Hepatocyte (in vitro differentiated cells): ENCODE data around the gene C20orf202. TPM values are rescaled to one million over a fixed set of nuclear protein-coding genes. Genes with fewer than 3 reads are reported as not detected.

Experiments
- DNase-seq: peaks from one replicate; pipeline ENCODE4 v3.0.0-alpha.2; 2016; ENCODE audit warnings: low spot score
- H2AFZ ChIP-seq: fragments of 200-600 bp; sonication (generic); 2 replicates; pipeline ENCODE4 v1.6.0; 2016; ENCODE audit warnings: antibody characterized with exemption, mild to moderate bottlenecking
- H3K27ac ChIP-seq: fragments of 200-600 bp; sonication (generic); 2 replicates; pipeline ENCODE4 v1.5.1; 2016; ENCODE audit warnings: mild to moderate bottlenecking
- H3K27me3 ChIP-seq: fragments of 200-600 bp; sonication (generic); 2 replicates; pipeline ENCODE4 v1.6.1; 2016
- H3K36me3 ChIP-seq: fragments of 200-600 bp; sonication (generic); replicated peaks from 2 replicates; pipeline ENCODE4 v1.5.1; 2016; ENCODE audit warnings: low read depth; ENCODE audit not compliant: insufficient read depth
- H3K4me1 ChIP-seq: fragments of 200-600 bp; sonication (generic); 2 replicates; pipeline ENCODE4 v1.5.1; 2016; ENCODE audit warnings: mild to moderate bottlenecking, moderate library complexity; ENCODE audit not compliant: insufficient read depth
- H3K4me2 ChIP-seq: fragments of 200-600 bp; sonication (generic); 2 replicates; pipeline ENCODE4 v1.6.0; 2016
- H3K4me3 ChIP-seq: fragments of 200-600 bp; sonication (generic); 2 replicates; pipeline ENCODE4 v1.5.1; 2016; ENCODE audit warnings: mild to moderate bottlenecking
- H3K79me2 ChIP-seq: fragments of 200-600 bp; sonication (generic); 2 replicates; pipeline ENCODE4 v1.6.0; 2017; ENCODE audit warnings: mild to moderate bottlenecking
- H3K9me2 ChIP-seq: fragments of 200-600 bp; sonication (generic); replicated peaks from 2 replicates; pipeline ENCODE4 v1.6.0; 2017; ENCODE audit warnings: mild to moderate bottlenecking; ENCODE audit not compliant: insufficient read depth
- H3K9me3 ChIP-seq: fragments of 200-600 bp; sonication (generic); 2 replicates; pipeline ENCODE4 v1.5.1; 2016; ENCODE audit warnings: low read depth, mild to moderate bottlenecking
- H4K20me1 ChIP-seq: fragments of 200-600 bp; sonication (generic); 2 replicates; pipeline ENCODE4 v1.6.0; 2016; ENCODE audit warnings: mild to moderate bottlenecking; ENCODE audit not compliant: insufficient read depth, poor library complexity, severe bottlenecking
- EZH2 ChIP-seq: fragments of 200-600 bp; sonication (generic); IDR thresholded peaks from 2 replicates; pipeline ENCODE4 v1.6.1; 2016; ENCODE audit warnings: antibody characterized with exemption, mild to moderate bottlenecking, borderline replicate concordance
- EZH2phosphoT487 ChIP-seq: fragments of 200-600 bp; sonication (generic); IDR thresholded peaks from one replicate; pipeline ENCODE4 v1.6.1; 2018; ENCODE audit warnings: antibody characterized with exemption, mild to moderate bottlenecking, low read depth, moderate library complexity; ENCODE audit not compliant: unreplicated experiment, severe bottlenecking
- WGBS: methylation state at CpG from one replicate; pipeline ENCODE4 v1.1.6; 2016; ENCODE audit warnings: low lambda C conversion rate; ENCODE audit errors: missing lambda C conversion rate; 5-methylcytosine and 5-hydroxymethylcytosine counted together
- polyA plus RNA-seq: library from polyadenylated mRNA; unstranded; fragments of >200 nt; fragmentation: Nextera tagmentation; extraction: Ambion mirVana; gene quantifications from 2 replicates; pipeline ENCODE4 v1.2.1, GENCODE V29; 2016
- total RNA-seq: library from RNA; depleted of rRNA; stranded (reverse); fragments of >200 nt; gene quantifications from 2 replicates; pipeline ENCODE4 v1.2.3, GENCODE V29; 2014
- TF ChIP-seq, protein P1 (sequence below): fragments of 200-600 bp; sonication (generic); IDR thresholded peaks from 2 replicates; pipeline ENCODE4 v1.5.1; 2016; ENCODE audit warnings: antibody characterized with exemption, mild to moderate bottlenecking; ENCODE audit not compliant: poor library complexity

The C20orf202 gene
- total and polyA plus RNA-seq, 2 experiments from 2014 or later = 0.35 to 1.6 TPM

- H3K27me3 ChIP-seq = no peaks in the 10 kb centered on the region
- no peaks in the 10 kb centered on the region for H3K79me2 ChIP-seq
- no peaks in the 10 kb centered on the region for H4K20me1 ChIP-seq
- no peak overlapping the region for H2AFZ ChIP-seq
- H3K9me3 ChIP-seq = no peaks in the 10 kb centered on the region
- no peak overlapping the region for H3K4me3 ChIP-seq
- no peaks in the 10 kb centered on the region for H3K9me2 ChIP-seq
- 69% methylated on average over 4 of the region's 4 CpGs for WGBS
- H3K27ac ChIP-seq = no peak overlapping the region
- H3K4me2 ChIP-seq = no peak overlapping the region
- H3K4me1 ChIP-seq = no peaks in the 10 kb centered on the region
- no peaks in the 10 kb centered on the region for H3K36me3 ChIP-seq
- DNase-seq = no peak
- TF ChIP-seq EZH2phosphoT487 = no peak
- TF ChIP-seq, protein P1, sequence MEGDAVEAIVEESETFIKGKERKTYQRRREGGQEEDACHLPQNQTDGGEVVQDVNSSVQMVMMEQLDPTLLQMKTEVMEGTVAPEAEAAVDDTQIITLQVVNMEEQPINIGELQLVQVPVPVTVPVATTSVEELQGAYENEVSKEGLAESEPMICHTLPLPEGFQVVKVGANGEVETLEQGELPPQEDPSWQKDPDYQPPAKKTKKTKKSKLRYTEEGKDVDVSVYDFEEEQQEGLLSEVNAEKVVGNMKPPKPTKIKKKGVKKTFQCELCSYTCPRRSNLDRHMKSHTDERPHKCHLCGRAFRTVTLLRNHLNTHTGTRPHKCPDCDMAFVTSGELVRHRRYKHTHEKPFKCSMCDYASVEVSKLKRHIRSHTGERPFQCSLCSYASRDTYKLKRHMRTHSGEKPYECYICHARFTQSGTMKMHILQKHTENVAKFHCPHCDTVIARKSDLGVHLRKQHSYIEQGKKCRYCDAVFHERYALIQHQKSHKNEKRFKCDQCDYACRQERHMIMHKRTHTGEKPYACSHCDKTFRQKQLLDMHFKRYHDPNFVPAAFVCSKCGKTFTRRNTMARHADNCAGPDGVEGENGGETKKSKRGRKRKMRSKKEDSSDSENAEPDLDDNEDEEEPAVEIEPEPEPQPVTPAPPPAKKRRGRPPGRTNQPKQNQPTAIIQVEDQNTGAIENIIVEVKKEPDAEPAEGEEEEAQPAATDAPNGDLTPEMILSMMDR = no peak
Observed at GRCh38 chr20:1173698-1174097, 29.6 kb upstream of the C20orf202 start.

GRCh38 chr20:1174787-1175186 is 28.5 kb upstream of the C20orf202 start:
- H3K4me3 ChIP-seq = no peak overlapping the region
- no peaks in the 10 kb centered on the region for H3K79me2 ChIP-seq
- WGBS = 94% methylated on average over 7 of the region's 8 CpGs
- H3K27ac ChIP-seq = no peak overlapping the region
- no peaks in the 10 kb centered on the region for H3K4me1 ChIP-seq
- no peaks in the 10 kb centered on the region for H3K27me3 ChIP-seq
- H2AFZ ChIP-seq = no peak overlapping the region
- TF ChIP-seq, protein P1 = no peak
- no peaks in the 10 kb centered on the region for H4K20me1 ChIP-seq
- no peaks in the 10 kb centered on the region for H3K36me3 ChIP-seq
- no peak for DNase-seq
- no peak overlapping the region for H3K4me2 ChIP-seq
- H3K9me3 ChIP-seq = no peaks in the 10 kb centered on the region
- no peaks in the 10 kb centered on the region for H3K9me2 ChIP-seq

DNA sequence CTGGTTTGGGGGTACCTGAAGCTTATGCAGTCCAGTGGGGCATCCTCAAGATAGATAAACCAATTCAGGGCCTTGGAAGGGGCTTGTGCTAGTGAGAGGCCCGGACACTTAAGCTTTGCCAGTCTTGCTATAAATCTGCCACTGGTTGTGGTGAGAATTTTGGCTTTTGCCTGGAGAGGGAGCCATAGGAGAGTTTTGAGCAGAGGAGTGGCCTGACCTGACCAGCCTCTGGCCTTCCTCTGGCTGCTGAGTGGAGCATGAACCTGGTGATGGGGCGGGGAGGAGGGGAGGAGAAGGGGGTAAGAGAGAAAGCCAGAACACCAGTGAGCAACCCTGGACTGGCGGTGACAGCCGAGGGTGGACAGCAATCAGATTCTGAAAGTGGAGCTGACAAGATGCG is 25.6 kb upstream of the C20orf202 start:
- TF ChIP-seq EZH2 = no peak
- TF ChIP-seq EZH2phosphoT487 = no peak
- TF ChIP-seq, protein P1 = no peak
- Histone ChIP-seq H3K4me3 (no peak overlapping the region), H2AFZ (no peak overlapping the region), H3K36me3 (no peaks in the 10 kb centered on the region), H3K27ac (no peak overlapping the region), H3K4me2 (no peak overlapping the region), H3K27me3 (no peaks in the 10 kb centered on the region), H3K79me2 (no peaks in the 10 kb centered on the region), H3K4me1 (no peaks in the 10 kb centered on the region), H3K9me2 (no peaks in the 10 kb centered on the region), H4K20me1 (no peaks in the 10 kb centered on the region), H3K9me3 (no peaks in the 10 kb centered on the region)
- no peak for DNase-seq
- 72% methylated on average over 5 of the region's 5 CpGs for WGBS

DNA sequence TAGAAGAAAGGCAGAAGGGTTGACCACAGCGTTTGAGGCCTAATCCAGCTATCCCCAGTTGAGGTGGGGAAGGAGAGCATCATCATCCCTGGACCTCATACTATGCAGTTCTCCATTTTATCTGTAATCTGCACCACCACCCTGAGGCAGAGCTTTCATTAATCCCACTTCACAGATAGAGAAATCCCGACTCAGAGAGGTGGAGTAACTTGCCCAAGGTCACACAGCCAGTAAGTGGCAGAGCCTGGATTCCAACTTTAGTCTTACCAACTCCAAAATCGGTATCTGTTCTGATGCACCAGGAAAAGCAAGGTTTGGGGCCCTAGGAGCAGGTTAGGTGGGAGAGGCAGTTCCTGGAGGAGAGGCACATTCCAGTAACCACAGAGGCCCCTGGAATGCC is 25.2 kb upstream of the C20orf202 start:
- no peaks in the 10 kb centered on the region for H3K4me1 ChIP-seq
- no peaks in the 10 kb centered on the region for H3K79me2 ChIP-seq
- no peaks in the 10 kb centered on the region for H4K20me1 ChIP-seq
- 84% methylated on average over 3 of the region's 3 CpGs for WGBS
- H3K4me3 ChIP-seq = no peak overlapping the region
- no peak overlapping the region for H3K4me2 ChIP-seq
- no peaks in the 10 kb centered on the region for H3K27me3 ChIP-seq
- no peak overlapping the region for H3K27ac ChIP-seq
- no peak overlapping the region for H2AFZ ChIP-seq
- no peaks in the 10 kb centered on the region for H3K36me3 ChIP-seq
- TF ChIP-seq EZH2 (no peak), EZH2phosphoT487 (no peak)
- TF ChIP-seq, protein P1 = no peak
- no peaks in the 10 kb centered on the region for H3K9me2 ChIP-seq
- no peak for DNase-seq
- no peaks in the 10 kb centered on the region for H3K9me3 ChIP-seq
